Measurements from ENCODE around the gene MSLN. TPM values are rescaled to one million over a fixed set of nuclear protein-coding genes. Genes with fewer than 3 reads are reported as not detected.
"Not testable (repeated sequence)": the region's sequence is repeated elsewhere in the genome, so short reads cannot be mapped to it uniquely, and the experiment has no call there.

Gene MSLN
- total RNA-seq, 2 experiments from 2014 or later: not detected

- POLR2A ChIA-PET: interaction anchor here (1.4 to 9.3 kb wide), 4 partner anchors 10 to 44 kb away, joined by 3 to 84 read pairs (median 8); partner anchors contain the start of genes ANTKMT and CCDC78
These were observed 20.1 kb upstream of the MSLN start for GRCh38 chr16:740459-740763.

GRCh38 chr16:740764-741505 lies 19.6 kb upstream of the MSLN start, which contains the start of gene CIAO3:
Gene CIAO3, minus strand, starts transcription at chr16:740997. Its CDS starts 12 bp downstream, at chr16:740985.
- DNase-seq: peak; percentile 92
- CTCF ChIA-PET: interaction anchor here (0.7 to 6.4 kb wide), 14 partner anchors 9 to 345 kb away, joined by 3 to 37 read pairs (median 5); partner anchors contain the start of genes ANTKMT, CHTF18, METRN and RHBDL1
- peaks cover 4% of the 10 kb centered on the region for H3K36me3 Mint-ChIP-seq (ENCODE audit: low read depth)
- POLR2A ChIA-PET: interaction anchor here (0.6 to 9.3 kb wide), 6 partner anchors 10 to 613 kb away, joined by 3 to 84 read pairs (median 4); partner anchors contain the start of genes ANTKMT and CCDC78
- H3K4me1 Mint-ChIP-seq (ENCODE audit: low read depth): peaks cover 20% of the 10 kb centered on the region
- peak within 1 kb of the TSS; percentile 63 for H3K27ac Mint-ChIP-seq
- H3K4me3 Mint-ChIP-seq: peak within 1 kb of the TSS; percentile 80
- no peaks in the 10 kb centered on the region for H3K9me3 Mint-ChIP-seq
- no peaks in the 10 kb centered on the region for H3K27me3 Mint-ChIP-seq
- peak; percentile 85 for ATAC-seq
- intact Hi-C loops (cut with micrococcal nuclease): no loop called here
- TF ChIP-seq CTCF (IDR thresholded peaks at IDR 0.05): peak; percentile 88

More at GRCh38 chr16:740459-740763, 20.1 kb upstream of the MSLN start:
- DNase-seq (no peak), ATAC-seq (no peak)
- peak overlapping the region; percentile 63 for H3K27ac Mint-ChIP-seq
- intact Hi-C loops (cut with micrococcal nuclease): no loop called here
- peak overlapping the region; percentile 80 for H3K4me3 Mint-ChIP-seq
- no peaks in the 10 kb centered on the region for H3K27me3 Mint-ChIP-seq
- CTCF ChIA-PET: interaction anchor here (0.9 to 6.4 kb wide), 10 partner anchors 9 to 65 kb away, joined by 3 to 37 read pairs (median 6); partner anchors contain the start of genes ANTKMT, CHTF18, METRN and RHBDL1
- peaks cover 25% of the 10 kb centered on the region for H3K4me1 Mint-ChIP-seq (ENCODE audit: low read depth)
- H3K36me3 Mint-ChIP-seq (ENCODE audit: low read depth): peaks cover 4% of the 10 kb centered on the region
- TF ChIP-seq CTCF (IDR thresholded peaks at IDR 0.05): no peak
- H3K9me3 Mint-ChIP-seq: no peaks in the 10 kb centered on the region

GRCh38 chr16:741986-742629 lies 18.4 kb upstream of the MSLN start:
- intact Hi-C loops (cut with micrococcal nuclease): no loop called here
- no peak for TF ChIP-seq CTCF (IDR thresholded peaks at IDR 0.05)
- Mint-ChIP-seq H3K27ac (no peak overlapping the region), H3K4me3 (peak overlapping the region; percentile 73), H3K36me3 (ENCODE audit: low read depth) (peaks cover 4% of the 10 kb centered on the region), H3K9me3 (no peaks in the 10 kb centered on the region), H3K4me1 (ENCODE audit: low read depth) (peaks cover 14% of the 10 kb centered on the region), H3K27me3 (no peaks in the 10 kb centered on the region)
- CTCF ChIA-PET: interaction anchor here (0.5 to 6.4 kb wide), 5 partner anchors 8 to 215 kb away, joined by 3 to 37 read pairs (median 3); partner anchors contain the start of genes ANTKMT, CAPN15 and WDR24
- POLR2A ChIA-PET: interaction anchor here (0.6 to 9.3 kb wide), 4 partner anchors 11 to 612 kb away, joined by 3 to 84 read pairs (median 8); partner anchors contain the start of genes ANTKMT and CCDC78
- DNase-seq (no peak), ATAC-seq (no peak)

- H3K36me3 Mint-ChIP-seq (ENCODE audit: low read depth); intact Hi-C loops (cut with micrococcal nuclease); DNase-seq; H3K27ac Mint-ChIP-seq; H3K9me3 Mint-ChIP-seq; ATAC-seq; H3K27me3 Mint-ChIP-seq; H3K4me3 Mint-ChIP-seq: not testable (repeated sequence)
- CTCF ChIA-PET: interaction anchor here (0.5 to 6.4 kb wide), 3 partner anchors 22 to 215 kb away, joined by 3 to 37 read pairs (median 30); partner anchors contain the start of genes ANTKMT and CAPN15
- peaks cover 12% of the 10 kb centered on the region for H3K4me1 Mint-ChIP-seq (ENCODE audit: low read depth)
- POLR2A ChIA-PET: interaction anchor here (0.6 to 9.3 kb wide), 3 partner anchors 15 to 73 kb away, joined by 4 to 84 read pairs (median 4); partner anchors contain the start of genes ANTKMT and CCDC78
These were observed 17.6 kb upstream of the MSLN start for GRCh38 chr16:742894-743293.

- no peak for TF ChIP-seq CTCF (IDR thresholded peaks at IDR 0.05)
- ChIA-PET CTCF (interaction anchor here (3.0 to 6.4 kb wide), 3 partner anchors 23 to 41 kb away, joined by 20 to 37 read pairs (median 30); partner anchors contain the start of gene ANTKMT), POLR2A (interaction anchor here (0.6 kb wide), 1 partner anchor 74 kb away, joined by 4 read pairs; no protein-coding TSS in a partner anchor)
- intact Hi-C loops (cut with micrococcal nuclease): no loop called here
- ATAC-seq (no peak), DNase-seq (peak; percentile 40)
- Mint-ChIP-seq H3K4me1 (ENCODE audit: low read depth) (peaks cover 12% of the 10 kb centered on the region), H3K36me3 (ENCODE audit: low read depth) (peaks cover 2% of the 10 kb centered on the region), H3K27me3 (no peaks in the 10 kb centered on the region), H3K27ac (no peak overlapping the region), H3K4me3 (no peak overlapping the region), H3K9me3 (no peaks in the 10 kb centered on the region)
These were observed 16.6 kb upstream of the MSLN start for GRCh38 chr16:743794-744500.
